Measurements from ENCODE around the gene POLG2.
"Not testable (repeated sequence)": the region's sequence is repeated elsewhere in the genome, so short reads cannot be mapped to it uniquely, and the experiment has no call there.

The POLG2 gene

DNA sequence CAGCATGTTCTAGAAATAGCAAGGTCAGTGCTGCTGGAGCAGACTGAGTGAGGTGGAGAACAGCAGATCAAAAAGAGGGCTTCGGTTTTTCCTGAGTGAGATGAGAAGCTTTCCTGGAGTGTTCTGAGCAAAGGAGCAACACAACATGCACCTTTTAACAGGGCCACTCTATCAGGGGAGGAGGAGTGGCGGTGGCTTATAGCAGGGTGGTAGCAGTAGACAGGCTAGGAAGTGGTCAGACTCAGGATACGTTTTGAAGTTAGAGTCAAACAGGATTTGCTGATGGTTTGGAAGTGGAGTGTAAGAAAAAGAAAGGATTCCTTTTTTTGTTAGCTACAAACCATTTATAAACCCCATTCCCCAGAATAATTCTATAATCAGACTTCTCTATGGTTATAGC lies 12.5 kb downstream of the POLG2 start:
- no peak for DNase-seq (ENCODE audit: low read depth, low spot score)

GRCh38 chr17:64480951-64481350 lies 15.9 kb downstream of the POLG2 start:
- DNase-seq (ENCODE audit: low read depth, low spot score) = no peak

DNA sequence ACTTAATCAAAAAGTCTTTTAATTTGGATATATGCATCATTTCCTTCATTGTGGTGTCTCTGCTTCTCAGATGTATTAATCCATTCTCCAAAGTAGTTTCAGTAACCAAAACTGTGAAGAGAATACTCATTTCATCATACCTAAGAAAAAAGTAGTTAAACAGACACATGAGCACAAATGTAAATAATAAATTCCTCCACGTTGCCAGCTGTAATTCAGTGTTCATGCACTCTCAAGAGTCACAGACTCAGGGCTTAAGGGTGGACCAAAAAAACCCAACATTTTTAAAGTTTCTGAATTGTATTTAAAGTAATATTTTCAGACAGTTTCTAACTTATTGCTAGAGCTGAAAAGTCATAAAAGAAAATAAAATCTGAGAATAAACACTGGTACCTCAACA lies 19.0 kb downstream of the POLG2 start:
- no peak for DNase-seq (ENCODE audit: low read depth, low spot score)

DNA sequence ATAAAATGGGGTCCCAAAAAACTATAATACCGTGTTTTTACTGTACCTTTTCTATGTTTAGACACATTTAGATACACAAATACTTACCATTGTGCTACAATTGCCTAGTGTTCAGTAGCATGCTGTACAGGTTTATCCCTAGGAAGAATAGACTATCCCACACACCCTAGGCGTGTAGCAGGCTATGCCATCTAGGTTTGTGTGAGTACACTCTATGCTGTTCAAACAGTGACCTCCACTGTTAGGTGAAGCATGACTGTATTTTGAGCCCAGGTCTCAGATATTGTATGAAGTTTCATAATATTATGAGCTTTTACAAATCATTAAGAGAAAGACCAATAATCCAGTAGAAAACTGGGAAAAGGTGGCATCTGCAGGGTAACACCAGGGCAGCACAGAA lies 24.3 kb downstream of the POLG2 start:
- DNase-seq (ENCODE audit: low read depth, low spot score) = no peak

GRCh38 chr17:64471440-64471839 lies 25.4 kb downstream of the POLG2 start:
- DNase-seq (ENCODE audit: low read depth, low spot score) = no peak

DNA sequence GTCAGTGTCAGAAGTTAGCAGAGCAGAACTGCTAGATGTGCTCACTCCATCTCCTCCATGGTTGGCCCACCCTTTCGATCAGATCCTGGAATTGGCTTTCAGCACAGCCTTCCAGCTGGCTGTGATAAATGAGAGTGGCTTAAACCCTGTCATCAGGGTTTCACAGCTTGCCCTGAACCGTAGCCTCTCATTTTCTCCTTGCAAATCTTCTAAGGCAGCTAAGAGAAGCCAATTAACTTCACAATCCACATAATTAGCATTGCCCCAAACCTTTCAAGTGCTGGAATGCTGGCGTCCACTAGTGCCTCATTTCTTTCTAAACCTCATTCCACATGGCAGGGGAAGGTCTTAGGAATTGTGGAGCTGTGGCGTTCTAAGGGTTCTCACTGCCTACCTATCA lies 26.2 kb downstream of the POLG2 start:
- DNase-seq (ENCODE audit: low read depth, low spot score) = no peak

DNA sequence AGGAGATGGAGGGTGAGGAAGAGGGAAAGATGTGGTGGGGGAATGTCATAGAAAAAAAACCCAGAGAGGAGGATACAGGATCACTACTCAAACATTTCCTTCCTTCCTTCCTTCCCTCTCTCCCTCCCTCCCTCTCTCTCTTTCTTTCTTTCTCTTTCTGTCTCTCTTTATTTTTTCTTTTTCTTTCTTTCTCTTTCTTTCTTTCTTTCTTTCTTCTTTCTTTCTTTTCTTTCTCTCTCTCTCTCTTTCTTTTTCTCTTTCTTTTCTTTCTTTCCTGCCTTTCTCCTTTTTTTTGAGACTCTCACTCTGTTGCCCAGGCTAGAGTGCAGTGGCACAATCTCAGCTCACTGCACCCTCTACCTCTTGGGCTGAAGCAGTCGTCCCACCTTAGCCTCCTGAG lies 30.0 kb downstream of the POLG2 start:
- DNase-seq (ENCODE audit: low read depth, low spot score) = not testable (repeated sequence)

DNA sequence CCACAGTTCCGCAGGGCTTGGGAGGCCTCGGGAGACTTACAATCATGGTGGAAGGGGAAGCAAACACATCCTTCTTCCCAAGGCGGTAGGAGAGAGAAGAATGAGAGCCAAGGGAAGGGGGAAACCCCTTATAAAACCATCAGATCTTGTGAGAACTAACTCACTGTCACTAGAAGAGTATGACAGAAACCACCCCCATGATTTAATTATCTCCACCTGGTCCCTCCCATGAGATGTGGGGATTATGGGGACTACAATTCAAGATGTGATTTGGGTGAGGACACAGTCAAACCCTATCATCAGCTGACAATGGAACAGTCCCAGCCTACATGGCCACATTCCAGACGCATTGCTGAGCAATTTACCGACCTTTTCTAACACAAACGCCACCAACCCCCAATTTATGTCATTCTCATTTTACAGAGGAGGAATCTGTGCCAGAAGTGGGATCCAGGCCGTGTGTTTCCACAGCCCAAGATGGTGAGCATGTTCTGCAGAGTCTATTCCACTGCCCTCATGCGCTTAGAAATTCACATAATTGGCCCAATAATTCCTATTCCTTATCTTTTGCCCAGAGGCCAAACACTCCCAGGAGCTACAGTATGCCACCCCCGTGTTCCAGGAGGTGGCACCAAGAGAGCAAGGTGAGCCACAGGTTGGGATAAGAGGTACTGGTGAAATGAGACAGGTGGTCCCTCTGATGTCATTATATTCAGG lies 30.7 kb downstream of the POLG2 start:
- DNase-seq (ENCODE audit: low read depth, low spot score) = no peak

DNA sequence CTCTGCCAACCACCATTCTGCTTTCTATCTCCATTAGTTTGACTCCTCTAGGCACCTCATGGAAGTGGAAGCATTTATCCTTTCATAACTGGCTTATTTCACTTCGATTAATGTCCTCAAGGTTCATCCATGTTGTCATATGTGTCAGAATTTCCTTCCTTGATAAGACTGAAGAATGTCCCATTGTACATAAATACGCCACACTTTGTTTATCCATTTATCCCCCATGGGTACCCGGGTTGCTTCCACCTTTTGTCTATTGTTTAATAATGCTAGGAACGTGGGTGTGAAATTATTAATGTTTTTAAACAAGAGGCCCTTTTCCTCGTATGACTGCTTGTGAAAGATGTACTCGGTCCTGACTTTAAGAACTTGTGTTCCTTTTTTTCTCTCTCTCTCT lies 35.1 kb downstream of the POLG2 start:
- DNase-seq (ENCODE audit: low read depth, low spot score) = no peak

- no peak for DNase-seq (ENCODE audit: low read depth, low spot score)
Observed at GRCh38 chr17:64460955-64461354, 35.9 kb downstream of the POLG2 start.

DNA sequence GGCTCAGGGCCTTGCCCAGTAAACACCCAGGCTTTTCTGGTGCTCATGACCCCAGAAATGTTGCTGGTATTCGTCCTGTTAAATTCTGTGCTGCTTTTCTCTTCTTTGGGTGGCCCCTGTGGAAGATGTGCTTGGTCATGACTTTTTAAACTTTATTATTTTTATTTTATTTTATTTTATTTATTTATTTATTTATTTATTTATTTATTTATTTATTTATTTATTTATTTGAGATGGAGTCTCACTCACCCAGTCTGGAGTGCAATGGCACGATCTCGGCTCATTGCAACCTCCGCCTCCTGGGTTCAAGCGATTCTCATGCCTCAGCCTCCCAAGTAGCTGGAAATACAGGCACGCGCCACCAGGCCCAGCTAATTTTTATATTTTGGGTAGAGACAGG lies 37.0 kb downstream of the POLG2 start:
- not testable (repeated sequence) for DNase-seq (ENCODE audit: low read depth, low spot score)

DNA sequence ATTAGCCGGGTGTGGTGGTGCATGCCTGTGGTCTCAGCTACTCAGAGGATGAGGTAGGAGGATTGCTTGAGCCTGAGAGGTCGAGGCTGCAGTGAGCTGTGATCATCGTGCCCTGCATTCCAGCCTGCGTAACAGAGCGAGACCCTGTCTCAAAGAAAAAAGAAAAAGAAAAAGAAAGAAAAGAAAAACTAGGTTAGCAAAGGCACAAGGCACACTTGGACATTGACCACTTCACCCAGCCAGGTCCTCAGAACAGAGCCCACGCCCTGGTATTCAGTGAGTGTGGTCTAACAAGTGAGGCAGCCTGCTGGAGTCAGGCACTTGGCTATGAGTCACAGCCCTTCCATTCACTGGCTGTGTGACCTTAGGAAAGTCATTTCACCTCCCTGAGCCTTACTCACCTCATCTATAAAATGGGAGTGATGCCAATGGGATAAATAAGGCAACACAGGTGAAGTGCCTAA lies 37.5 kb downstream of the POLG2 start:
- no peak for DNase-seq (ENCODE audit: low read depth, low spot score)

GRCh38 chr17:64458756-64459155 lies 38.1 kb downstream of the POLG2 start:
- DNase-seq (ENCODE audit: low read depth, low spot score) = no peak

DNA sequence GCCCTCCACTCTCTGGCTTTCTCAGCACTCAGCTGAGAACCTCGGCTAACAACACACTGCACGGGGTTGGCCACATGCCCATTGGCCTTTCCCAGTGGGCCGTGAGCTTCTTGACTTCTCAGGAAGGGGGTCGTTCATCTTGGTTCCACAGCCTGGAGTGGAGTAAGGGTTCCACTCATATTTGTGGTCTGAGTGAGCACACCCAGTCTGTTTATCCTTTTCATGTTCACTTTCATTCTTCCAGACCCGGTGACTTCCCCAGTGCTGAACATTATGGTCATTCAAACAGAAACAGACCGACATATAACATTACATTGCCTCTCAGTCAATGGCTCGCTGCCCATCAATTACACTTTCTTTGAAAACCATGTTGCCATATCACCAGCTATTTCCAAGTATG lies 39.7 kb downstream of the POLG2 start:
- no peak for DNase-seq (ENCODE audit: low read depth, low spot score)

- no peak for DNase-seq (ENCODE audit: low read depth, low spot score)
Observed at GRCh38 chr17:64455993-64456885, 40.6 kb downstream of the POLG2 start.

DNA sequence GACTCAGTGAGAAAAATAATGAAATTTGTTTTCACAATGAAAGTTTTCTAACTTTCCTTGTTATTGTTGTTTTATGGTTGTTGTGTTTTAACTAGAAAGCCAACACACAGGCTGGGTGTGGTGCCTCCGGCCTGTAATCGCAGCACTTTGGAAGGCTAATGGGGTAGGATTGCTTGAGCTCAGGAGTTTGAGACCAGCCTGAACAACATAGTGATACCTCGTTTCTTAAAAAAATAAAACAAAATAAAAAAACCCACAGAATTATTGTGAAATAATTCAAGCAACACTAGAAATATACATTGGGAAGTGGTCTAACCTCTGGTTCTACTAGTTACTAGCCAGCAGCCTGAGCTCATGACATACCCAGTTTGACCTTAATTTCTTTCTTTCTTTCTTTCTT lies 47.3 kb downstream of the POLG2 start:
- DNase-seq (ENCODE audit: low read depth, low spot score) = no peak

DNA sequence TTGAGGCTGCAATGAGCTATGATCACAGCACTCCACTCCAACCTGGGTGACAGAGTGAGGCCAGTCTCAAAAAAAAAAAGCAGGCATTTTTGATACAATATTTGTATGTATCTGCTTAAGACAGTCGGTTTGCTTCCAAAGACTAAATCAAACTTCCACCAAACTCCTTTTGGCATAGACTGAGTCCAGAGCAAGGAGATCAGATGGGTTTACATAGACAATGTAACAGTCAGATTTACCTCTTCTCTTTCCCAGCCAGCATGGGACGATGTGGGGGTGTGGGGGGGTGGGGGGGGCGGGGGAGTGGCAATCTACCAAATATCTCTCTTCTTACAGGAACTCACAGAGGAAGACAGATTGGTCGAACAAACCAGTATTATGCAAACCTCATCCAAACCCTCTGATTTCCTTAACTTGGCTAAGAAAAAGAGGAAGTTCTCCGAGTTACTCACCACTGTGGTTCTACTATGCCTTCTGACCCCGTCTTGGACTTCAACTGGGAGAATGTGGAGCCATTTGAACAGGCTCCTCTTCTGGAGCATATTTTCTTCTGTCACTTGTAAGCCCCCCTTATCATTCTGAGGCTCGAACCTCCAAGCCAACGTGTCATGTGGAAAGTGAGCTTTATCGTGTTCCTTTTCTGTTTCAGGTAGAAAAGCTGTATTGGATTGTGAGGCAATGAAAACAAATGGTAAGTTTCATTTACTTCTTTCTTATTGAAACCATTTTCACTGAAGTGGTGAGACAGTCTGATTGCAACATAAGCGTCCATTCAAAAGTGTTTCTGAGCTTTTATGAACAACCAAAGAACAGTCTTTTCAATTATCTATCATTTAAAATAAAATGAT lies 48.0 kb downstream of the POLG2 start, which contains the start of gene MILR1:
Gene MILR1 (plus strand): TSS at position 451 of the 848 bp plus-strand sequence. CDS start 54 bp downstream, at position 505.
- DNase-seq (ENCODE audit: low read depth, low spot score) = no peak

DNA sequence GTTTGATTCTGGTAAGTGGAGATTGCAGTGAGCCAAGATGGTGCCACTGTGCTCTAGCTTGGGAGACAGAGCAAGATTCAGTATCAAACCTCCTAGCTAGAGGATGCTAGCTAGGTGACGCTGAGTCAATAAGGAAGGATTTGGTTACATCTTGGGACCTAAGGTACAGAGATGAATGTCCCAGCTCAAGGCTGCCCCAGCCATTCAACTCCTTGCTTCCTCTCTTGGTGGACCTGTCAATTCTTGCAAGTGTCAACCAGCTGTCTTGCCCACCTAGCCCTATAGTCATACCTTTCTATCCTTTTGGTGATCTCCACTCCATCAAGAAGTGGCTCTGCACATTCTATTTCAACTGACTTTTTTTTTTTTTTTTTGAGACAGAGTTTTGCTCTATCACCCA lies 49.3 kb downstream of the POLG2 start:
- no peak for DNase-seq (ENCODE audit: low read depth, low spot score)

DNA sequence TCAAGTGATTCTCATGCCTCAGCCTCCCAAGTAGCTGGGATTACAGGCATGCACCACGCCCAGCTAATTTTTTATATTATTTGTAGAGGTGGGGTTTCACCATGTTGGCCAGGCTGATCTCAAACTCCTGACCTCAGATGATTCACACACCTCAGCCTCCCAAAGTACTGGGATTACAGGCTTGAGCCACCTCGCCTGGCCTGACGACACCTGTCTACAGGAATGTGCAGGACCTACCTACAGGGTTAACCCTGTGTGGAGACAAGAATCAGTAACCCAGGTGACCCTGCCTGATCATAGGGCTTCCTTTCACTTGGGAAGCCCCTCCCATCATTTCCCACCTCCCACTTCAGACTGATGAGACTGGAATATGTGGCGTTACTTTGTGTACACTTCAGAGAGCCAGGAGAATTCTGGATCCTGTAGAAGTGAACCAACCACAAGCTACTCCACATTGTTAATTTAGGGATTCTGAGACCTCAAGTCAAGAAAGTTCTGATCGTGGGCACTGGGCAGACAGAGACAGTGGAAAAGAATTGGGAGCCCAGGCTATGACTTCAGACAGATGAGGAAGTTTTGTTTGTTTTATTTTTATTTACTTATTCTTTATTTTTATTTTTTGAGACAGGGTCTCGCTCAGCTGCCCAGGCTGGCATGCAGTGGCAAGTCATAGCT lies 53.6 kb downstream of the POLG2 start:
- DNase-seq (ENCODE audit: low read depth, low spot score) = no peak

DNA sequence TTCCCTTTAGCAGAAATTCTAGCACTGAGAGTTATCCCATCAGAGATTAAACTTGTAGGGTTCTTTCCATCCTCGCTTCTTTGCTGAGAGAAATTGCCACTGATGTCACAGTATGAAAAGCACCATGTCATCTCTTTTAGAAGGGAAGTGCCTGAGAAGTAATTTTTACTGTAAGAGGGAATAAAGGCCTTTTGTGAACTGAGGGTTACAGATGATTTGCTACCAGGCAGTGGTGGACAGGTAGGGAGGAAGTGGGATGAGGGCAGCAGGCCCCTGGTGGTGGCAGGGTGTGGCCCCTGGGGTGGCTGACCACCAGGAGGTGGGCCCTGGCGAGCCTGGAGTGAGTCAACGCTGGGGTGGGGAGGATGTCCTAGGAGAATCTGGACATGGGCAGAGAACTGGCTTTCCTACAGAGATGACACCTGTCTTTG lies 54.3 kb downstream of the POLG2 start:
- no peak for DNase-seq (ENCODE audit: low read depth, low spot score)

Measured in activated CD4-positive, CD25-positive, alpha-beta regulatory T cell treated with anti-CD3 and anti-CD28 coated beads, Interleukin-2, amount 50 U/mL, for 16 hours (primary cell).